ENCODE results near the gene TLK2.

The TLK2 gene

DNA sequence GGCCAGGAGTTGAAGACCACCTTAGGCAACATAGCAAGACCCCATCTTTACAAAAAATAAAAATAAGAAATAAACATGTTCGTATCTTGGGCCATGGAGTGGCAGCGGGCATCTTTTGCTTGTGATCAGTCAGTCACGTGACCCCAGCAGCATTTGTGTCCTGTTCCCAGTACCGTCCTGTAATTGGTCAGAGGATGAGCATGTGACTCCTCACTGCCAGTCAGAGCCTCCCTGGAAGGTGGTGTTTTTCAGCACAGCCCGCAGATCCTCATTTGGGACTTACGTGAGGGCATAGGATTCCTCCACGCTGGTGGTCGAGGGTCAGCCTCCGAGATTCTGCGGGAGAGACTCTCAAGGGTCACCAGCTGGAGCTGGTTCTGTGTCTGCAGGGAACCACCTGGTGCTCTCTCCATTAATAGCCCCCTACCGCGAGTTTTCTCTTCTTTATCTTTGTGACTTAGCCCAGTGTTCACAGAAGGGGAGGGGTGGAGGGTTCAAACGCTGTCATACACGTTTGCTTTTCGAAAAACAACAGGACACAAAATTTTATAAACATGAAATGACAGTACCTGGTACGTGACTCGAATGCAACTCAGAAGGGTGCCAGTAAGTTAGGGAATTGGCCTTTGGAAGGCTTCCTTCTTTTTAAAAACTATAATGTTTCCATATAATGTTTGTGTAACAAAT lies 166.0 kb downstream of the TLK2 start:
- Histone ChIP-seq H3K36me3 (ENCODE audit: control insufficient read depth, insufficient read depth, low read length) (no peaks in the 10 kb centered on the region), H3K4me3 (replicated peaks; ENCODE audit: low read depth, low read length) (no peak overlapping the region)
- DNase-seq (ENCODE audit: extremely low read depth, insufficient read length): no peak

DNA sequence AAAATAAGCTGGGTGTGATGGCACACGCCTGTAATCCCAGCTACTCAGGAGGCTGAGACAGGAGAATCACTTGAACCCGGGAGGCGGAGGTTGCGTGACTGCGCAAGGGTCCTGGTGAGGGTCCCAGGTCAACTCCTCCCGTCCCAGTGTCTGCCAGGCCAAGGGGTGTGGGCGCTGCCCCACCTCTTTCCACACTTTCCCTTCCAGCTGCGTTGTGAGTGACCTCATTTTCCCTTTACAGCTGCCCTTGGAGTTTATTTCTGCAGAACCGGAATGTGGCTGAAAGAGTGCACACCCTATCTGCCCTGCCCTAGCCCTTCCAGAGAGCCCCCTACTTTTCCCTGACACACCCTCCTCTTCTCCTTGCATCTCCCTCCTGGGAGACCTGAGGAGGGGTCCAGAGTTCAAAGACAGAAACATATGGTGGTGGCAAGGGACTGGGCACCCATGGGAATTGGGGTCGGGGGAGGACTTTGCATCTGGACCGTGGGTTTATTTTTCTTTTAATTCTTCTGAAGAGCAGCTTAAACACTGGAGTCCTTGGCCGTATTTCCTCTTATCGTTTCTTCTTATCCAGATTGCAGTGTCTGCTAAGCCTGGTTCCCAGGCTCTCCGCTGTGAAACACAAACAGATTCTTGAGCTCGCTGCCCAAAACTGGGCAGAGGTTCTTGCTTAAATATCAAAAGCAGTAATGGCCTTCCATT lies 169.8 kb downstream of the TLK2 start:
- Histone ChIP-seq H3K27me3 (replicated peaks; ENCODE audit: control insufficient read depth, insufficient read depth, low read length) (no peaks in the 10 kb centered on the region), H3K36me3 (ENCODE audit: control insufficient read depth, insufficient read depth, low read length) (no peaks in the 10 kb centered on the region), H3K4me3 (replicated peaks; ENCODE audit: low read depth, low read length) (no peak overlapping the region)
- TF ChIP-seq, protein P1, sequence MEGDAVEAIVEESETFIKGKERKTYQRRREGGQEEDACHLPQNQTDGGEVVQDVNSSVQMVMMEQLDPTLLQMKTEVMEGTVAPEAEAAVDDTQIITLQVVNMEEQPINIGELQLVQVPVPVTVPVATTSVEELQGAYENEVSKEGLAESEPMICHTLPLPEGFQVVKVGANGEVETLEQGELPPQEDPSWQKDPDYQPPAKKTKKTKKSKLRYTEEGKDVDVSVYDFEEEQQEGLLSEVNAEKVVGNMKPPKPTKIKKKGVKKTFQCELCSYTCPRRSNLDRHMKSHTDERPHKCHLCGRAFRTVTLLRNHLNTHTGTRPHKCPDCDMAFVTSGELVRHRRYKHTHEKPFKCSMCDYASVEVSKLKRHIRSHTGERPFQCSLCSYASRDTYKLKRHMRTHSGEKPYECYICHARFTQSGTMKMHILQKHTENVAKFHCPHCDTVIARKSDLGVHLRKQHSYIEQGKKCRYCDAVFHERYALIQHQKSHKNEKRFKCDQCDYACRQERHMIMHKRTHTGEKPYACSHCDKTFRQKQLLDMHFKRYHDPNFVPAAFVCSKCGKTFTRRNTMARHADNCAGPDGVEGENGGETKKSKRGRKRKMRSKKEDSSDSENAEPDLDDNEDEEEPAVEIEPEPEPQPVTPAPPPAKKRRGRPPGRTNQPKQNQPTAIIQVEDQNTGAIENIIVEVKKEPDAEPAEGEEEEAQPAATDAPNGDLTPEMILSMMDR (IDR thresholded peaks at IDR 0.05; ENCODE audit: insufficient read depth, low read length, poor library complexity, severe bottlenecking): no peak
- no peak for DNase-seq (ENCODE audit: extremely low read depth, insufficient read length)

More for the DNA sequence above, 166.0 kb downstream of the TLK2 start:
- TF ChIP-seq, protein P1 (IDR thresholded peaks at IDR 0.05; ENCODE audit: insufficient read depth, low read length, poor library complexity, severe bottlenecking): no peak
- H3K27me3 ChIP-seq (replicated peaks; ENCODE audit: control insufficient read depth, insufficient read depth, low read length): no peaks in the 10 kb centered on the region

DNA sequence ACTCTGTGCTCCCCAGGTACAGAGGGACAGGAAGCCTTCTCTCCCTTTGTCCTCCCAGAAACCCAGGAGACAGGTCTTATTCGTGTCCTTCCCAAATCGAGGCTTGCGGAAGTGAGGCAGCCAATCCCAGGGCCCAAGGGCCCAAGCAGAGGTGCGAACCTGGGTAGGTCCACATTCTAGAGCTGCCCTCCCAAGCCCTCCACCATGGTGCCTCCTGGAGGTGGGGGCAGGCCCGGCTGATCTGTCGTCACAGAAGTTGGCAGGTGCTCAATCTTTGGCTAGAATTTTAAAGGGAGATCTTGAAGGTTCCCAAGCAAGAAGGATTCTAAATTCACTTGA lies 170.3 kb downstream of the TLK2 start:
- Histone ChIP-seq H3K36me3 (ENCODE audit: control insufficient read depth, insufficient read depth, low read length) (no peaks in the 10 kb centered on the region), H3K4me3 (replicated peaks; ENCODE audit: low read depth, low read length) (no peak overlapping the region), H3K27me3 (replicated peaks; ENCODE audit: control insufficient read depth, insufficient read depth, low read length) (no peaks in the 10 kb centered on the region)
- DNase-seq (ENCODE audit: extremely low read depth, insufficient read length): no peak
- TF ChIP-seq, protein P1 (IDR thresholded peaks at IDR 0.05; ENCODE audit: insufficient read depth, low read length, poor library complexity, severe bottlenecking): no peak

DNA sequence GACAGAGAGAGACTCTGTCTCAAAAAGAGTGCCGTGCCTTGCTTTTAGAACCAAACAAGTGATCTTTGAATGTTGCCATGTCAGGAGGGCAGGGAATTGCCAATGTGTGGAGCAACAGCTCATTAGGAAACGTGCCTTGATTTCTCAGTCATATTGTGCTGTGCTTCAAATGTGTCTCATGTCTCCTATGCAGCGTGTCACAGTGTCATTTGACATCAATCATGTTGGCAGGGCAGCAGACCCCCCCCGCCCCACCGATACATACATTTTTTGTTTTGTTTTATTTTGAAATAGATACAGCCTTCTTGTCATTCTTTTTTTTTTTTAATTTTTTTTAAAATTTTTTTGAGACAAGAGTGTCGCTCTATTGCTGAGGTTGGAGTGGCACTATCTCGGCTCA lies 170.9 kb downstream of the TLK2 start:
- TF ChIP-seq, protein P1 (IDR thresholded peaks at IDR 0.05; ENCODE audit: insufficient read depth, low read length, poor library complexity, severe bottlenecking): no peak
- no peaks in the 10 kb centered on the region for H3K27me3 ChIP-seq (replicated peaks; ENCODE audit: control insufficient read depth, insufficient read depth, low read length)
- H3K4me3 ChIP-seq (replicated peaks; ENCODE audit: low read depth, low read length): no peak overlapping the region
- H3K36me3 ChIP-seq (ENCODE audit: control insufficient read depth, insufficient read depth, low read length): no peaks in the 10 kb centered on the region
- DNase-seq (ENCODE audit: extremely low read depth, insufficient read length): no peak

DNA sequence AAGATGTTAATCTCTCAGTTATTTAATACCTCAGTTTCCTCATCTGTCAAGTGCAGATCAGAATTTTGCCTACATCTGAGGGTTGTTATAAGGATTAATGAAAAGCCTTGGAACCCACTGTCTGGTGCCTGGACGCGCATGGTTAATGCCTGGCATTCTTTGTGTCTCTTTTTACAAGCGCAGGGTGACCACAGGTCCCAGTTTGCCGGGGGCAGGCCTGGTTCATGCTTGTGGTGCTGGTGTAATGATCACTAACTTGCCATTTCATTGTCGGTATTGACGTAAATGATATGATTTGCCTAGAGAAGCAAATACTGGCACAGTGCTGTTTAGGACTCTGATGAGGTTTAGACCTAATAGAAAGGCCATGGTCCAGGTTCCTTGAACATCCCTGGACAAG lies 172.0 kb downstream of the TLK2 start:
- TF ChIP-seq, protein P1 (IDR thresholded peaks at IDR 0.05; ENCODE audit: insufficient read depth, low read length, poor library complexity, severe bottlenecking): no peak
- H3K27me3 ChIP-seq (replicated peaks; ENCODE audit: control insufficient read depth, insufficient read depth, low read length): no peaks in the 10 kb centered on the region
- DNase-seq (ENCODE audit: extremely low read depth, insufficient read length): no peak

More for the DNA sequence above, 172.0 kb downstream of the TLK2 start:
- Histone ChIP-seq H3K4me3 (replicated peaks; ENCODE audit: low read depth, low read length) (no peak overlapping the region), H3K36me3 (ENCODE audit: control insufficient read depth, insufficient read depth, low read length) (no peaks in the 10 kb centered on the region)
